SU-DHL-6 (cell line): Measurements from ENCODE around the gene SOD3.

Source experiments
- H2AFZ ChIP-seq: fragments of 200-600 bp; sonication (generic); 2 replicates; pipeline ENCODE4 v1.6.1; 2014; ENCODE audit warnings: low read depth, mild to moderate bottlenecking, moderate library complexity, mixed read lengths, antibody characterized with exemption, low read length; ENCODE audit not compliant: severe bottlenecking
- H3F3A ChIP-seq: fragments of 200-600 bp; shearing (Covaris generic); 2 replicates; pipeline ENCODE4 v1.6.0; 2016; ENCODE audit warnings: antibody characterized with exemption, mild to moderate bottlenecking; ENCODE audit not compliant: insufficient read depth
- H3K27ac ChIP-seq: fragments of 200-600 bp; sonication (generic); 2 replicates; pipeline ENCODE4 v1.5.1; 2016; ENCODE audit warnings: low read depth, mild to moderate bottlenecking, low read length, moderate library complexity, mixed read lengths
- H3K27me3 ChIP-seq: fragments of 200-600 bp; sonication (generic), shearing (Covaris generic); 2 replicates; pipeline ENCODE4 v1.6.0; 2014; ENCODE audit warnings: mild to moderate bottlenecking, low read length
- H3K36me3 ChIP-seq: fragments of 200-600 bp; sonication (generic); 2 replicates; pipeline ENCODE4 v1.6.1; 2014; ENCODE audit warnings: mild to moderate bottlenecking, low read length, mixed read lengths
- H3K4me2 ChIP-seq: fragments of 300-600, 200-600 bp; shearing (Covaris generic), sonication (generic); 2 replicates; pipeline ENCODE4 v1.6.0; 2014; ENCODE audit warnings: low read length, low read depth, mild to moderate bottlenecking; ENCODE audit not compliant: poor library complexity, severe bottlenecking
- H3K4me3 ChIP-seq: fragments of 200-600 bp; sonication (generic); 2 replicates; pipeline ENCODE4 v1.5.1; 2014; ENCODE audit warnings: antibody characterized with exemption, low read length, mild to moderate bottlenecking, mixed read lengths; ENCODE audit not compliant: insufficient read depth, poor library complexity, severe bottlenecking
- H3K79me2 ChIP-seq: fragments of 200-600 bp; sonication (generic); 2 replicates; pipeline ENCODE4 v1.6.1; 2014; ENCODE audit warnings: mild to moderate bottlenecking, low read length, moderate library complexity; ENCODE audit not compliant: insufficient read depth
- H3K9ac ChIP-seq: fragments of 200-600 bp; sonication (generic); 2 replicates; pipeline ENCODE4 v1.7.0; 2014; ENCODE audit warnings: mild to moderate bottlenecking, low read length
- H3K9me2 ChIP-seq: fragments of 200-600 bp; sonication (generic); replicated peaks from 2 replicates; pipeline ENCODE4 v1.6.1; 2014; ENCODE audit warnings: low read length; ENCODE audit not compliant: insufficient read depth
- H3K9me3 ChIP-seq: fragments of 200-600 bp; sonication (generic); 2 replicates; pipeline ENCODE4 v1.6.1; 2014; ENCODE audit warnings: low read length, mixed read lengths; ENCODE audit not compliant: insufficient read depth
- H4K20me1 ChIP-seq: fragments of 200-600 bp; sonication (generic); 2 replicates; pipeline ENCODE4 v1.6.1; 2014; ENCODE audit warnings: low read depth, mild to moderate bottlenecking, antibody characterized with exemption, low read length, moderate library complexity, mixed read lengths
- CTCF ChIP-seq: fragments of 200-600 bp; sonication (generic); IDR thresholded peaks from one replicate; pipeline ENCODE4 v1.5.1; 2017; ENCODE audit warnings: antibody characterized with exemption, mild to moderate bottlenecking, low read length, moderate library complexity; ENCODE audit not compliant: insufficient read depth, poor library complexity, severe bottlenecking
- EZH2phosphoT487 ChIP-seq: fragments of 200-600 bp; sonication (generic), shearing (Covaris generic); conservative IDR thresholded peaks from 2 replicates; pipeline ENCODE4 v1.6.1; 2018; ENCODE audit warnings: mild to moderate bottlenecking, antibody characterized with exemption, low read length, moderate library complexity, mixed read lengths

Gene SOD3

GRCh38 chr4:24768604-24769003, 26.8 kb upstream of the SOD3 start:
- no peaks in the 10 kb centered on the region for H3K9me3 ChIP-seq
- no peaks in the 10 kb centered on the region for H4K20me1 ChIP-seq
- H3F3A ChIP-seq: no peaks in the 10 kb centered on the region

GRCh38 chr4:24769571-24769970, 25.8 kb upstream of the SOD3 start:
- no peak overlapping the region for H3K4me2 ChIP-seq
- H4K20me1 ChIP-seq: no peaks in the 10 kb centered on the region
- no peaks in the 10 kb centered on the region for H3K9me3 ChIP-seq
- H2AFZ ChIP-seq: no peak overlapping the region
- H3K36me3 ChIP-seq: no peaks in the 10 kb centered on the region
- no peaks in the 10 kb centered on the region for H3K9me2 ChIP-seq
- no peaks in the 10 kb centered on the region for H3F3A ChIP-seq
- TF ChIP-seq CTCF (no peak), EZH2phosphoT487 (no peak)
- no peak overlapping the region for H3K4me3 ChIP-seq
- H3K27ac ChIP-seq: no peak overlapping the region
- no peaks in the 10 kb centered on the region for H3K27me3 ChIP-seq
- H3K9ac ChIP-seq: no peak overlapping the region
- H3K79me2 ChIP-seq: no peaks in the 10 kb centered on the region

More at GRCh38 chr4:24768604-24769003, 26.8 kb upstream of the SOD3 start:
- Histone ChIP-seq H3K4me3 (no peak overlapping the region), H3K9ac (no peak overlapping the region), H2AFZ (no peak overlapping the region), H3K27ac (no peak overlapping the region), H3K79me2 (no peaks in the 10 kb centered on the region), H3K27me3 (no peaks in the 10 kb centered on the region), H3K4me2 (no peak overlapping the region), H3K9me2 (no peaks in the 10 kb centered on the region), H3K36me3 (no peaks in the 10 kb centered on the region)
- TF ChIP-seq CTCF (no peak), EZH2phosphoT487 (no peak)

GRCh38 chr4:24770032-24770584, 25.3 kb upstream of the SOD3 start:
- no peak overlapping the region for H3K9ac ChIP-seq
- H3K27ac ChIP-seq: no peak overlapping the region
- H3K79me2 ChIP-seq: no peaks in the 10 kb centered on the region
- no peaks in the 10 kb centered on the region for H3K9me3 ChIP-seq
- no peak overlapping the region for H3K4me2 ChIP-seq
- no peaks in the 10 kb centered on the region for H3F3A ChIP-seq
- H3K27me3 ChIP-seq: no peaks in the 10 kb centered on the region
- no peaks in the 10 kb centered on the region for H3K36me3 ChIP-seq
- H4K20me1 ChIP-seq: no peaks in the 10 kb centered on the region
- H3K9me2 ChIP-seq: no peaks in the 10 kb centered on the region
- no peak overlapping the region for H2AFZ ChIP-seq
- no peak for TF ChIP-seq CTCF
- no peak for TF ChIP-seq EZH2phosphoT487
- H3K4me3 ChIP-seq: no peak overlapping the region
